HepG2 (cell line): ENCODE results near the gene ARHGEF1. TPM values are rescaled to one million over a fixed set of nuclear protein-coding genes. Genes with fewer than 3 reads are reported as not detected.

ENCODE experiments used
- ARID5B ChIP-seq: IDR thresholded peaks from 2 replicates; pipeline ENCODE4 v1.4.0; 2020; ENCODE audit warnings: mild to moderate bottlenecking, missing genetic modification reagents
- ARNT2 ChIP-seq: sonication (generic); formaldehyde crosslinking; IDR thresholded peaks from 2 replicates; pipeline ENCODE4 v1.8.0; 2022; ENCODE audit warnings: mild to moderate bottlenecking, low read depth, missing genetic modification reagents, moderate library complexity
- CHCHD3 ChIP-seq: sonication (generic); formaldehyde crosslinking; IDR thresholded peaks from 2 replicates; pipeline ENCODE4 v1.8.0; 2022; ENCODE audit warnings: mild to moderate bottlenecking, missing genetic modification reagents, moderate library complexity
- KLF16 ChIP-seq, 2 experiments: sonication (generic) in 1 of 2; formaldehyde crosslinking in 1 of 2; IDR thresholded peaks; 2 replicates each; pipeline versions ENCODE4 v1.6.1 to v1.8.0; 2016 to 2023; ENCODE audit warnings: missing genetic modification reagents in 2 of 2, missing compliant biosample characterization in 1 of 2
- NFE2L1 ChIP-seq: sonication (generic); formaldehyde crosslinking; IDR thresholded peaks from 2 replicates; pipeline ENCODE4 v1.4.0; 2020; ENCODE audit warnings: missing genetic modification reagents, mild to moderate bottlenecking, borderline replicate concordance
- NFKBIZ ChIP-seq: IDR thresholded peaks from 2 replicates; pipeline ENCODE4 v1.6.1; 2018; ENCODE audit warnings: missing genetic modification reagents, missing compliant biosample characterization
- RXRA ChIP-seq: sonication (generic); formaldehyde crosslinking; IDR thresholded peaks from 2 replicates; pipeline ENCODE4 v1.5.1; 2020; ENCODE audit warnings: missing genetic modification reagents
- SP4 ChIP-seq: sonication (generic); formaldehyde crosslinking; IDR thresholded peaks from 2 replicates; pipeline ENCODE4 v1.8.1; 2023; ENCODE audit warnings: mild to moderate bottlenecking, missing genetic modification reagents
- TAF15 ChIP-seq: fragments of 200-400 bp; formaldehyde crosslinking; IDR thresholded peaks from one replicate; pipeline ENCODE4 v1.6.1; 2018; ENCODE audit warnings: mild to moderate bottlenecking, low read depth, low read length; ENCODE audit not compliant: poor library complexity, severe bottlenecking
- TARDBP ChIP-seq: sonication (generic); formaldehyde crosslinking; IDR thresholded peaks from 2 replicates; pipeline ENCODE4 v1.8.0; 2022; ENCODE audit warnings: mild to moderate bottlenecking, missing genetic modification reagents
- ZBTB2 ChIP-seq: sonication (generic); formaldehyde crosslinking; IDR thresholded peaks from 2 replicates; pipeline ENCODE4 v1.8.0; 2022; ENCODE audit warnings: low read depth, missing genetic modification reagents
- ZHX1 ChIP-seq: sonication (generic); formaldehyde crosslinking; IDR thresholded peaks from 2 replicates; pipeline ENCODE4 v1.8.1; 2022; ENCODE audit warnings: low read depth, mild to moderate bottlenecking, missing genetic modification reagents
- ZNF549 ChIP-seq: sonication (generic); formaldehyde crosslinking; IDR thresholded peaks from 2 replicates; pipeline ENCODE4 v1.5.0; 2020; ENCODE audit warnings: missing genetic modification reagents
- ZNF552 ChIP-seq: sonication (generic); formaldehyde crosslinking; IDR thresholded peaks from 2 replicates; pipeline ENCODE4 v1.9.0; 2022; ENCODE audit warnings: missing genetic modification reagents, mild to moderate bottlenecking, borderline replicate concordance
- polyA plus RNA-seq, 8 experiments: library from polyadenylated mRNA; depleted of rRNA in 3 of 8; stranded (reverse) in 7 of 8; unstranded in 1 of 8; fragments of >200 nt; fragmentation: Illumina TruSeq in 4 of 8; extraction: Trizol in 4 of 8; gene quantifications; 2 replicates each; pipeline versions ENCODE4 v1.2.1 to v1.2.3, GENCODE V29; 2011 to 2016; ENCODE audit warnings: low read depth in 4 of 8, missing spikeins in 1 of 8, mixed read lengths in 1 of 8; ENCODE audit not compliant: insufficient read depth in 1 of 8
- total RNA-seq, 5 experiments: library from RNA; depleted of rRNA; stranded (reverse); fragments of >200 nt; fragmentation: Illumina TruSeq; extraction: Trizol; gene quantifications; 2 replicates each; pipeline ENCODE4 v1.2.3, GENCODE V29; 2016; ENCODE audit warnings: low read depth in 1 of 5
- TF ChIP-seq, protein P1 (sequence below): IDR thresholded peaks from 2 replicates; pipeline ENCODE4 v1.6.1; 2018; ENCODE audit warnings: missing genetic modification reagents
- TF ChIP-seq, protein P2 (sequence below): sonication (generic); formaldehyde crosslinking; IDR thresholded peaks from 2 replicates; pipeline ENCODE4 v1.4.0; 2020; ENCODE audit warnings: missing genetic modification reagents

The ARHGEF1 gene
- total and polyA plus RNA-seq, 2 of the 13 experiments (the other 11 are each of a cell fraction or from before 2014, with no cell fraction given): 33.7 to 34.7 TPM

DNA sequence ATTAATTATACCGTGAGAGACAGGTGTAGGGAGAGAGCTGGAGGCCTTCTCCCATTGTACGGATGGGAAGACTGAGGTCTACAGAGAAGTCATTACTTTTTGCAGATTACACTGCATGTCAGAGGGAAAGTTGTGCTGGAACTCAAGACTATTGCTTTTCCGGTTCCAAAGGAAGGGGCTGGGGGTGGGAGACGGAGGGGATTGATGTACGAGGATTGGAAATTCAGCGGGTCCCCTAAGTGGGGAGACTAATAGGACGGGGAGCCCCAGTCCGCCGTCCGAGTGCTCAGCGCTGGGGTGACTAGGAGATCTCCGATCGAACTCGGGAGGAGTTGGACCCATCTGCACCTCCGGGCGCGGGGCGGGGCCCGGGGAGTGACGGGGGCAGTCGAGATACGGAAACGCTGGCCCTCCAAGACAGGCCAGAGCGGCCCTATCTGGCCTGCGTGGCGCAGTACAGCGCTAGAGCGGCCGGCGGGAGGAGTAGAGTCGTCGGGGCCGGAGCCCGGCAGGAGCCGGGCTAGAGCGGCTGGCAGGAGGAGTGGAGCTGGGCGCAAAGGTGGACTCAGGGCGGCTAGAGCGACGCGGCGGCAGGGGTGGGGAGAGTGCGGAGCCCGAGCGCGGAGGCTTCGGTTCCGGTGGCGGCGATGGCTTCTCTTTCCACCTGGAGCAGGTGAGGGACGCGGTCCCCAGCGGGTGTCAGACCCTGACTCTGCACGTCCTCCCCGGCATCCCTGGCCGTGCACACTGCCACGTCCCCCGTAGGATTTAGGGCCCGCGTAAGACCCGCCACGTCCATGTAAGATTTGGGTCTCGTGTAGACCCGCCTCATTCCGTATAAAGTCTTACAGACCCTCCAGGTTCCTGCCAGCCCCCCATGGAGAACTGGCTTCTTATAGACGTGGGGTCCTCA lies 1.1 kb downstream of the ARHGEF1 start (continued):
- TF ChIP-seq, protein P1, sequence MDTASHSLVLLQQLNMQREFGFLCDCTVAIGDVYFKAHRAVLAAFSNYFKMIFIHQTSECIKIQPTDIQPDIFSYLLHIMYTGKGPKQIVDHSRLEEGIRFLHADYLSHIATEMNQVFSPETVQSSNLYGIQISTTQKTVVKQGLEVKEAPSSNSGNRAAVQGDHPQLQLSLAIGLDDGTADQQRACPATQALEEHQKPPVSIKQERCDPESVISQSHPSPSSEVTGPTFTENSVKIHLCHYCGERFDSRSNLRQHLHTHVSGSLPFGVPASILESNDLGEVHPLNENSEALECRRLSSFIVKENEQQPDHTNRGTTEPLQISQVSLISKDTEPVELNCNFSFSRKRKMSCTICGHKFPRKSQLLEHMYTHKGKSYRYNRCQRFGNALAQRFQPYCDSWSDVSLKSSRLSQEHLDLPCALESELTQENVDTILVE (CRISPR knock-in tag): peak; percentile 96
- peak; percentile 56; the same call in 1 of the 2 replicates for TF ChIP-seq ZHX1 (CRISPR knock-in tag)
- TF ChIP-seq ARID5B: peak; percentile 64
- TF ChIP-seq ZNF552 (CRISPR knock-in tag): no peak; the same call in 1 of the 2 replicates
- TF ChIP-seq ARNT2 (CRISPR knock-in tag): 0 out of 2 replicates have a peak, but pooled peaks have one; percentile 57
- TF ChIP-seq TAF15: peak; percentile 68
- TF ChIP-seq NFKBIZ: no peak
- TF ChIP-seq TARDBP (CRISPR knock-in tag): peak; percentile 86
- no peak for TF ChIP-seq NFE2L1
- TF ChIP-seq KLF16 (CRISPR knock-in tag; IDR thresholded peaks at IDR 0.05): peak in 1 of 2 experiments; percentile 96; a peak in 2 of 4 replicates
- TF ChIP-seq ZBTB2 (CRISPR knock-in tag): peak; percentile 96
- 0 out of 2 replicates have a peak, but pooled peaks have one; percentile 41 for TF ChIP-seq CHCHD3 (CRISPR knock-in tag)
- peak; percentile 71 for TF ChIP-seq RXRA (CRISPR knock-in tag)
- TF ChIP-seq, protein P2, sequence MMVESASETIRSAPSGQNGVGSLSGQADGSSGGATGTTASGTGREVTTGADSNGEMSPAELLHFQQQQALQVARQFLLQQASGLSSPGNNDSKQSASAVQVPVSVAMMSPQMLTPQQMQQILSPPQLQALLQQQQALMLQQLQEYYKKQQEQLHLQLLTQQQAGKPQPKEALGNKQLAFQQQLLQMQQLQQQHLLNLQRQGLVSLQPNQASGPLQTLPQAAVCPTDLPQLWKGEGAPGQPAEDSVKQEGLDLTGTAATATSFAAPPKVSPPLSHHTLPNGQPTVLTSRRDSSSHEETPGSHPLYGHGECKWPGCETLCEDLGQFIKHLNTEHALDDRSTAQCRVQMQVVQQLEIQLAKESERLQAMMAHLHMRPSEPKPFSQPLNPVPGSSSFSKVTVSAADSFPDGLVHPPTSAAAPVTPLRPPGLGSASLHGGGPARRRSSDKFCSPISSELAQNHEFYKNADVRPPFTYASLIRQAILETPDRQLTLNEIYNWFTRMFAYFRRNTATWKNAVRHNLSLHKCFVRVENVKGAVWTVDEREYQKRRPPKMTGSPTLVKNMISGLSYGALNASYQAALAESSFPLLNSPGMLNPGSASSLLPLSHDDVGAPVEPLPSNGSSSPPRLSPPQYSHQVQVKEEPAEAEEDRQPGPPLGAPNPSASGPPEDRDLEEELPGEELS (CRISPR knock-in tag): peak; percentile 61; the same call in 1 of the 2 replicates
- TF ChIP-seq ZNF549: no peak; the same call in 1 of the 2 replicates
- TF ChIP-seq SP4 (CRISPR knock-in tag): peak; percentile 81
